Coronary artery (tissue), 2 donors: ENCODE measurements around the gene CYTH3.

Experiments
- DNase-seq: peaks from one replicate; pipeline ENCODE4 v3.0.0-alpha.2; 2017; ENCODE audit warnings: low spot score
- H3K27ac ChIP-seq, 2 donors: fragments of 200-600 bp; sonication (generic); one replicate each; pipeline ENCODE4 v1.5.1; 2016 to 2019
- H3K4me3 ChIP-seq: fragments of 200-600 bp; sonication (generic); 2 replicates; pipeline ENCODE4 v1.5.1; 2016; ENCODE audit warnings: mild to moderate bottlenecking, moderate library complexity
- TF ChIP-seq, protein P1 (sequence below): fragments of 200-600 bp; sonication (generic); IDR thresholded peaks from one replicate; pipeline ENCODE4 v1.5.1; 2019; ENCODE audit warnings: antibody characterized with exemption

CYTH3 gene

DNA sequence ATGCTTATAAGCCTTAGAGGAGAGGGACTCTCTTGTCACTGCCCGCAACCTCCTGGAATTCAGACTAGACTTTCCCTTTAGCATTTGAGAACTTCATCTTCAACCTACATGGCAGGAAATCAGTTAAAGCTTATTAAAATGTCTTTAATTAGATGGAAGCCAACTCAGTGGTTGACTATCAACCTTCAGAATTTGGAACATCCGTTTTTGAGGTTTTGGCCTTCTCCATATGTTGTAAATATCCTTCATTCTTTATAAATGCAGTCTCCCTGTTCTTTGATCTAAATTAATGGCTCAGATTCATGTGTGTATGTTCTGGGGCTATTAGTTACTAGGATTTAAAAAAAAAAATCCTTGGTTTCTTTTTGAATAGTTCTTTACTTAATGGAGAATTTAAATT is 156.2 kb downstream of the CYTH3 start:
- Histone ChIP-seq H3K27ac (no peak overlapping the region), H3K4me3 (no peak overlapping the region)
- DNase-seq, result no peak
- TF ChIP-seq, protein P1, sequence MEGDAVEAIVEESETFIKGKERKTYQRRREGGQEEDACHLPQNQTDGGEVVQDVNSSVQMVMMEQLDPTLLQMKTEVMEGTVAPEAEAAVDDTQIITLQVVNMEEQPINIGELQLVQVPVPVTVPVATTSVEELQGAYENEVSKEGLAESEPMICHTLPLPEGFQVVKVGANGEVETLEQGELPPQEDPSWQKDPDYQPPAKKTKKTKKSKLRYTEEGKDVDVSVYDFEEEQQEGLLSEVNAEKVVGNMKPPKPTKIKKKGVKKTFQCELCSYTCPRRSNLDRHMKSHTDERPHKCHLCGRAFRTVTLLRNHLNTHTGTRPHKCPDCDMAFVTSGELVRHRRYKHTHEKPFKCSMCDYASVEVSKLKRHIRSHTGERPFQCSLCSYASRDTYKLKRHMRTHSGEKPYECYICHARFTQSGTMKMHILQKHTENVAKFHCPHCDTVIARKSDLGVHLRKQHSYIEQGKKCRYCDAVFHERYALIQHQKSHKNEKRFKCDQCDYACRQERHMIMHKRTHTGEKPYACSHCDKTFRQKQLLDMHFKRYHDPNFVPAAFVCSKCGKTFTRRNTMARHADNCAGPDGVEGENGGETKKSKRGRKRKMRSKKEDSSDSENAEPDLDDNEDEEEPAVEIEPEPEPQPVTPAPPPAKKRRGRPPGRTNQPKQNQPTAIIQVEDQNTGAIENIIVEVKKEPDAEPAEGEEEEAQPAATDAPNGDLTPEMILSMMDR, result no peak
